ENCODE measurements around the gene GHR.

GHR gene

DNA sequence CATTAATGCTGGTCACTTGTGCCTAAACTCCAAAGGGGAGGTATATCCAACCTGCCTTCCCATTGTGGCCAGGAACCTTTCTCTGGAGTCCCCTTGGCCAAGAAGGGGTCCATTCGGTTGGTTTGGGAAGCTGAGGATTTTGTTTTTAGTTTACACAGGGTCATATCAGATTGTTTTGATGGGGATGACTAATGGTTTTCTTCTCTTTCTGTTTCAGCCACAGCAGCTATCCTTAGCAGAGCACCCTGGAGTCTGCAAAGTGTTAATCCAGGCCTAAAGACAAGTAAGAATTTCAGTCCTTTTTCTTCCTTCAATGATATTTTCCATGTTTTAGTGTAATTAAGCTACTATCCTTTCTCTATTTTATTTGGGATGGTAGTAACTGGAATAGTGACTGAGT lies 205.6 kb downstream of the GHR start:
- H3K9ac ChIP-seq (ENCODE audit: low read length), result no peak overlapping the region
- H3K36me3 ChIP-seq (ENCODE audit: insufficient read depth, low read length), result no peaks in the 10 kb centered on the region
- no peak overlapping the region for H3K4me3 ChIP-seq (ENCODE audit: low read depth, low read length, poor library complexity, severe bottlenecking)
- TF ChIP-seq EZH2 (IDR thresholded peaks at IDR 0.05; ENCODE audit: borderline replicate concordance, low read length), result no peak
- TF ChIP-seq, protein P1, sequence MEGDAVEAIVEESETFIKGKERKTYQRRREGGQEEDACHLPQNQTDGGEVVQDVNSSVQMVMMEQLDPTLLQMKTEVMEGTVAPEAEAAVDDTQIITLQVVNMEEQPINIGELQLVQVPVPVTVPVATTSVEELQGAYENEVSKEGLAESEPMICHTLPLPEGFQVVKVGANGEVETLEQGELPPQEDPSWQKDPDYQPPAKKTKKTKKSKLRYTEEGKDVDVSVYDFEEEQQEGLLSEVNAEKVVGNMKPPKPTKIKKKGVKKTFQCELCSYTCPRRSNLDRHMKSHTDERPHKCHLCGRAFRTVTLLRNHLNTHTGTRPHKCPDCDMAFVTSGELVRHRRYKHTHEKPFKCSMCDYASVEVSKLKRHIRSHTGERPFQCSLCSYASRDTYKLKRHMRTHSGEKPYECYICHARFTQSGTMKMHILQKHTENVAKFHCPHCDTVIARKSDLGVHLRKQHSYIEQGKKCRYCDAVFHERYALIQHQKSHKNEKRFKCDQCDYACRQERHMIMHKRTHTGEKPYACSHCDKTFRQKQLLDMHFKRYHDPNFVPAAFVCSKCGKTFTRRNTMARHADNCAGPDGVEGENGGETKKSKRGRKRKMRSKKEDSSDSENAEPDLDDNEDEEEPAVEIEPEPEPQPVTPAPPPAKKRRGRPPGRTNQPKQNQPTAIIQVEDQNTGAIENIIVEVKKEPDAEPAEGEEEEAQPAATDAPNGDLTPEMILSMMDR (IDR thresholded peaks at IDR 0.05; ENCODE audit: low read length), result no peak
- no peaks in the 10 kb centered on the region for H3K9me3 ChIP-seq (ENCODE audit: low read length)
- no peaks in the 10 kb centered on the region for H3F3A ChIP-seq (ENCODE audit: insufficient read depth, low read length)
- H3K27me3 ChIP-seq (ENCODE audit: insufficient read depth, low read length), result no peaks in the 10 kb centered on the region
- no peaks in the 10 kb centered on the region for H3K9me2 ChIP-seq (ENCODE audit: low read depth, low read length)
- H4K20me1 ChIP-seq (ENCODE audit: insufficient read depth, low read length), result no peaks in the 10 kb centered on the region
- H3K4me2 ChIP-seq (ENCODE audit: low read length), result no peak overlapping the region
- H2AFZ ChIP-seq (ENCODE audit: low read length), result no peak overlapping the region
- no peak overlapping the region for H3K27ac ChIP-seq (ENCODE audit: low read depth, low read length, poor library complexity, severe bottlenecking)
- H3K4me1 ChIP-seq (ENCODE audit: insufficient read depth, low read length, severe bottlenecking), result no peaks in the 10 kb centered on the region
- no peaks in the 10 kb centered on the region for H3K79me2 ChIP-seq (ENCODE audit: insufficient read depth, low read length)

GRCh38 chr5:42629284-42629683 lies 206.0 kb downstream of the GHR start:
- Histone ChIP-seq H3K4me3 (ENCODE audit: low read depth, low read length, poor library complexity, severe bottlenecking) (no peak overlapping the region), H3K9ac (ENCODE audit: low read length) (no peak overlapping the region), H3K9me3 (ENCODE audit: low read length) (no peaks in the 10 kb centered on the region), H4K20me1 (ENCODE audit: insufficient read depth, low read length) (no peaks in the 10 kb centered on the region), H3K36me3 (ENCODE audit: insufficient read depth, low read length) (no peaks in the 10 kb centered on the region), H3F3A (ENCODE audit: insufficient read depth, low read length) (no peaks in the 10 kb centered on the region), H3K4me2 (ENCODE audit: low read length) (no peak overlapping the region), H3K4me1 (ENCODE audit: insufficient read depth, low read length, severe bottlenecking) (no peaks in the 10 kb centered on the region), H3K79me2 (ENCODE audit: insufficient read depth, low read length) (no peaks in the 10 kb centered on the region), H2AFZ (ENCODE audit: low read length) (no peak overlapping the region), H3K27ac (ENCODE audit: low read depth, low read length, poor library complexity, severe bottlenecking) (no peak overlapping the region), H3K9me2 (ENCODE audit: low read depth, low read length) (no peaks in the 10 kb centered on the region), H3K27me3 (ENCODE audit: insufficient read depth, low read length) (no peaks in the 10 kb centered on the region)
- TF ChIP-seq, protein P1 (IDR thresholded peaks at IDR 0.05; ENCODE audit: low read length), result no peak
- no peak for TF ChIP-seq EZH2 (IDR thresholded peaks at IDR 0.05; ENCODE audit: borderline replicate concordance, low read length)

DNA sequence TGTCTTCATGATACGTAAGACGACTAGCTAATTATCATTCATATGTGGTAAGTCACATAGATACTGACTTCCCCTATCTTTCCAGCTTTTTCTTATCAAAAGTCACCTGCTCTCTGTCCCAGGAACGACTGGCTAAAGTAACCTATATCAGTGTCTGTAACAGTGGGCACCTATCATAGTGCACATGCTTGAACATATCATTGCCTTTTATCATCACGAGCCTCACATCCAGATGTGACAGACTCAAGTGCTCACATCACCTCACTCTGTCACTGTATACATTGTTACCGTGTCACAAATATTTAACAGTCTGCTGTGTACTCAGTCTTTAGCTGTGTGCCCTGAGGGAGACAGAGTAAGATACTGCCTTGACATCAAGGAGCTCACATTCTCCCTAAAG lies 208.0 kb downstream of the GHR start:
- Histone ChIP-seq H3F3A (ENCODE audit: insufficient read depth, low read length) (no peaks in the 10 kb centered on the region), H3K27me3 (ENCODE audit: insufficient read depth, low read length) (no peaks in the 10 kb centered on the region), H3K36me3 (ENCODE audit: insufficient read depth, low read length) (no peaks in the 10 kb centered on the region), H4K20me1 (ENCODE audit: insufficient read depth, low read length) (no peaks in the 10 kb centered on the region), H3K9me3 (ENCODE audit: low read length) (no peaks in the 10 kb centered on the region), H2AFZ (ENCODE audit: low read length) (no peak overlapping the region), H3K4me3 (ENCODE audit: low read depth, low read length, poor library complexity, severe bottlenecking) (no peak overlapping the region), H3K4me1 (ENCODE audit: insufficient read depth, low read length, severe bottlenecking) (no peaks in the 10 kb centered on the region), H3K9ac (ENCODE audit: low read length) (no peak overlapping the region), H3K27ac (ENCODE audit: low read depth, low read length, poor library complexity, severe bottlenecking) (no peak overlapping the region), H3K4me2 (ENCODE audit: low read length) (no peak overlapping the region), H3K9me2 (ENCODE audit: low read depth, low read length) (no peaks in the 10 kb centered on the region), H3K79me2 (ENCODE audit: insufficient read depth, low read length) (no peaks in the 10 kb centered on the region)
- TF ChIP-seq, protein P1 (IDR thresholded peaks at IDR 0.05; ENCODE audit: low read length), result no peak
- TF ChIP-seq EZH2 (IDR thresholded peaks at IDR 0.05; ENCODE audit: borderline replicate concordance, low read length), result no peak
